ENCODE data around the gene CDC5L. TPM values are rescaled to one million over a fixed set of nuclear protein-coding genes. Genes with fewer than 3 reads are reported as not detected.

Gene CDC5L
- total RNA-seq, 1 experiment from 2014 or later, result 22.1 TPM

GRCh38 chr6:44462797-44463727, 75.6 kb downstream of the CDC5L start:
- H3K36me3 ChIP-seq (replicated peaks; ENCODE audit: control insufficient read depth, insufficient read depth, low read length), result no peaks in the 10 kb centered on the region
- H3K27me3 ChIP-seq (ENCODE audit: control insufficient read depth, insufficient read depth, low read length), result no peaks in the 10 kb centered on the region
- no peak overlapping the region for H3K4me3 ChIP-seq (ENCODE audit: insufficient read depth, low read depth, low read length)
- DNase-seq, result peak; percentile 4

- Histone ChIP-seq H3K36me3 (replicated peaks; ENCODE audit: control insufficient read depth, insufficient read depth, low read length) (no peaks in the 10 kb centered on the region), H3K4me3 (ENCODE audit: insufficient read depth, low read depth, low read length) (no peak overlapping the region), H3K27me3 (ENCODE audit: control insufficient read depth, insufficient read depth, low read length) (no peaks in the 10 kb centered on the region)
- DNase-seq, result peak; percentile 3
Observed at GRCh38 chr6:44463728-44464450, 76.4 kb downstream of the CDC5L start.

GRCh38 chr6:44464527-44465310, 77.2 kb downstream of the CDC5L start:
- H3K27me3 ChIP-seq (ENCODE audit: control insufficient read depth, insufficient read depth, low read length), result no peaks in the 10 kb centered on the region
- peak; percentile 29 for DNase-seq
- H3K36me3 ChIP-seq (replicated peaks; ENCODE audit: control insufficient read depth, insufficient read depth, low read length), result no peaks in the 10 kb centered on the region
- no peak overlapping the region for H3K4me3 ChIP-seq (ENCODE audit: insufficient read depth, low read depth, low read length)

- no peak overlapping the region for H3K4me3 ChIP-seq (ENCODE audit: insufficient read depth, low read depth, low read length)
- H3K27me3 ChIP-seq (ENCODE audit: control insufficient read depth, insufficient read depth, low read length), result no peaks in the 10 kb centered on the region
- no peaks in the 10 kb centered on the region for H3K36me3 ChIP-seq (replicated peaks; ENCODE audit: control insufficient read depth, insufficient read depth, low read length)
- peak; percentile 2 for DNase-seq
Observed at GRCh38 chr6:44466955-44467354, 79.4 kb downstream of the CDC5L start.

- Histone ChIP-seq H3K36me3 (replicated peaks; ENCODE audit: control insufficient read depth, insufficient read depth, low read length) (no peaks in the 10 kb centered on the region), H3K27me3 (ENCODE audit: control insufficient read depth, insufficient read depth, low read length) (no peaks in the 10 kb centered on the region), H3K4me3 (ENCODE audit: insufficient read depth, low read depth, low read length) (no peak overlapping the region)
- DNase-seq, result peak; percentile 5
Observed at GRCh38 chr6:44468835-44469234, 81.3 kb downstream of the CDC5L start.

- Histone ChIP-seq H3K27me3 (ENCODE audit: control insufficient read depth, insufficient read depth, low read length) (no peaks in the 10 kb centered on the region), H3K4me3 (ENCODE audit: insufficient read depth, low read depth, low read length) (no peak overlapping the region), H3K36me3 (replicated peaks; ENCODE audit: control insufficient read depth, insufficient read depth, low read length) (no peaks in the 10 kb centered on the region)
- DNase-seq, result no peak
Observed at GRCh38 chr6:44470115-44470464, 82.6 kb downstream of the CDC5L start.

- peak; percentile 8 for DNase-seq
- H3K27me3 ChIP-seq (ENCODE audit: control insufficient read depth, insufficient read depth, low read length), result no peaks in the 10 kb centered on the region
- no peaks in the 10 kb centered on the region for H3K36me3 ChIP-seq (replicated peaks; ENCODE audit: control insufficient read depth, insufficient read depth, low read length)
- H3K4me3 ChIP-seq (ENCODE audit: insufficient read depth, low read depth, low read length), result no peak overlapping the region
Observed at GRCh38 chr6:44470746-44471145, 83.2 kb downstream of the CDC5L start.

- Histone ChIP-seq H3K4me3 (ENCODE audit: insufficient read depth, low read depth, low read length) (no peak overlapping the region), H3K36me3 (replicated peaks; ENCODE audit: control insufficient read depth, insufficient read depth, low read length) (no peaks in the 10 kb centered on the region), H3K27me3 (ENCODE audit: control insufficient read depth, insufficient read depth, low read length) (no peaks in the 10 kb centered on the region)
- peak; percentile 38 for DNase-seq
Observed at GRCh38 chr6:44471271-44471981, 83.9 kb downstream of the CDC5L start.

- H3K36me3 ChIP-seq (replicated peaks; ENCODE audit: control insufficient read depth, insufficient read depth, low read length), result no peaks in the 10 kb centered on the region
- no peaks in the 10 kb centered on the region for H3K27me3 ChIP-seq (ENCODE audit: control insufficient read depth, insufficient read depth, low read length)
- peak; percentile 69 for DNase-seq
- H3K4me3 ChIP-seq (ENCODE audit: insufficient read depth, low read depth, low read length), result no peak overlapping the region
Observed at GRCh38 chr6:44472250-44472945, 84.9 kb downstream of the CDC5L start.

- Histone ChIP-seq H3K27me3 (ENCODE audit: control insufficient read depth, insufficient read depth, low read length) (no peaks in the 10 kb centered on the region), H3K36me3 (replicated peaks; ENCODE audit: control insufficient read depth, insufficient read depth, low read length) (no peaks in the 10 kb centered on the region), H3K4me3 (ENCODE audit: insufficient read depth, low read depth, low read length) (no peak overlapping the region)
- DNase-seq, result no peak
Observed at GRCh38 chr6:44473393-44474189, 86.1 kb downstream of the CDC5L start.

GRCh38 chr6:44474190-44474631, 86.7 kb downstream of the CDC5L start:
- Histone ChIP-seq H3K27me3 (ENCODE audit: control insufficient read depth, insufficient read depth, low read length) (no peaks in the 10 kb centered on the region), H3K4me3 (ENCODE audit: insufficient read depth, low read depth, low read length) (no peak overlapping the region), H3K36me3 (replicated peaks; ENCODE audit: control insufficient read depth, insufficient read depth, low read length) (no peaks in the 10 kb centered on the region)
- peak; percentile 47 for DNase-seq

GRCh38 chr6:44474643-44475042, 87.1 kb downstream of the CDC5L start:
- no peak for DNase-seq
- no peak overlapping the region for H3K4me3 ChIP-seq (ENCODE audit: insufficient read depth, low read depth, low read length)
- no peaks in the 10 kb centered on the region for H3K36me3 ChIP-seq (replicated peaks; ENCODE audit: control insufficient read depth, insufficient read depth, low read length)
- H3K27me3 ChIP-seq (ENCODE audit: control insufficient read depth, insufficient read depth, low read length), result no peaks in the 10 kb centered on the region

- no peak for DNase-seq
- Histone ChIP-seq H3K27me3 (ENCODE audit: control insufficient read depth, insufficient read depth, low read length) (no peaks in the 10 kb centered on the region), H3K4me3 (ENCODE audit: insufficient read depth, low read depth, low read length) (no peak overlapping the region), H3K36me3 (replicated peaks; ENCODE audit: control insufficient read depth, insufficient read depth, low read length) (no peaks in the 10 kb centered on the region)
Observed at GRCh38 chr6:44475417-44475778, 87.9 kb downstream of the CDC5L start.

Measured in H7 (cell line).